Activated CD8-positive, alpha-beta T cell treated with anti-CD3 and anti-CD28 coated beads for 36 hours (primary cell): ENCODE measurements around the gene AOPEP. TPM values are rescaled to one million over a fixed set of nuclear protein-coding genes. Genes with fewer than 3 reads are reported as not detected.

Source experiments
- ATAC-seq: fragments of 200-7000 bp; cut with Tn5 transposase; one replicate; pipeline ENCODE4 v1.10.0; 2021; ENCODE audit warnings: mild to moderate bottlenecking, moderate library complexity
- CTCF ChIA-PET: fragments of 350-600 bp; sonication (Branson Sonifier 250); formaldehyde crosslinking; loops from one replicate; lab custom pipeline; 2021; ENCODE audit warnings: antibody characterized with exemption; lab: Charles Lee
- POLR2A ChIA-PET: fragments of 350-600 bp; sonication (Branson Sonifier 250); formaldehyde crosslinking; loops from one replicate; lab custom pipeline; 2021; ENCODE audit warnings: antibody characterized with exemption; lab: Charles Lee
- DNase-seq: peaks from one replicate; pipeline ENCODE4 v3.0.0-alpha.2; 2020
- H3K27ac Mint-ChIP-seq: one replicate; pipeline ENCODE4 v1.8.0; 2021; ENCODE audit warnings: mild to moderate bottlenecking, mixed read lengths
- H3K27me3 Mint-ChIP-seq: one replicate; pipeline ENCODE4 v1.8.0; 2021; ENCODE audit warnings: mixed read lengths
- H3K36me3 Mint-ChIP-seq: one replicate; pipeline ENCODE4 v1.8.0; 2021; ENCODE audit warnings: low read depth, mixed read lengths
- H3K4me1 Mint-ChIP-seq: one replicate; pipeline ENCODE4 v1.8.0; 2021; ENCODE audit warnings: low read depth, mixed read lengths
- H3K4me3 Mint-ChIP-seq: one replicate; pipeline ENCODE4 v1.8.0; 2021; ENCODE audit warnings: mild to moderate bottlenecking, moderate library complexity, mixed read lengths
- H3K9me3 Mint-ChIP-seq: one replicate; pipeline ENCODE4 v1.8.0; 2021; ENCODE audit warnings: mixed read lengths
- intact Hi-C: fragments of 100-400 bp; cut with micrococcal nuclease; formaldehyde crosslinking; loops from one replicate; pipeline ENCODE4 v1.10.0; 2022
- total RNA-seq, 2 experiments: library from RNA; stranded (reverse); gene quantifications; one replicate each; pipeline ENCODE4 v1.2.3, GENCODE V29; 2021
- TF ChIP-seq, protein P1 (sequence below): fragments of 200-600 bp; IDR thresholded peaks from one replicate; pipeline ENCODE4 v1.8.0; 2022; ENCODE audit warnings: antibody characterized with exemption, mild to moderate bottlenecking

Gene AOPEP
- total RNA-seq, 2 experiments from 2014 or later, result 7.1 to 8.7 TPM

- POLR2A ChIA-PET, result interaction anchor here (0.9 kb wide), 1 partner anchor 11 kb away, joined by 3 read pairs; no protein-coding TSS in a partner anchor
- DNase-seq (no peak), ATAC-seq (no peak)
- intact Hi-C loops, result no loop called here
- TF ChIP-seq, protein P1, sequence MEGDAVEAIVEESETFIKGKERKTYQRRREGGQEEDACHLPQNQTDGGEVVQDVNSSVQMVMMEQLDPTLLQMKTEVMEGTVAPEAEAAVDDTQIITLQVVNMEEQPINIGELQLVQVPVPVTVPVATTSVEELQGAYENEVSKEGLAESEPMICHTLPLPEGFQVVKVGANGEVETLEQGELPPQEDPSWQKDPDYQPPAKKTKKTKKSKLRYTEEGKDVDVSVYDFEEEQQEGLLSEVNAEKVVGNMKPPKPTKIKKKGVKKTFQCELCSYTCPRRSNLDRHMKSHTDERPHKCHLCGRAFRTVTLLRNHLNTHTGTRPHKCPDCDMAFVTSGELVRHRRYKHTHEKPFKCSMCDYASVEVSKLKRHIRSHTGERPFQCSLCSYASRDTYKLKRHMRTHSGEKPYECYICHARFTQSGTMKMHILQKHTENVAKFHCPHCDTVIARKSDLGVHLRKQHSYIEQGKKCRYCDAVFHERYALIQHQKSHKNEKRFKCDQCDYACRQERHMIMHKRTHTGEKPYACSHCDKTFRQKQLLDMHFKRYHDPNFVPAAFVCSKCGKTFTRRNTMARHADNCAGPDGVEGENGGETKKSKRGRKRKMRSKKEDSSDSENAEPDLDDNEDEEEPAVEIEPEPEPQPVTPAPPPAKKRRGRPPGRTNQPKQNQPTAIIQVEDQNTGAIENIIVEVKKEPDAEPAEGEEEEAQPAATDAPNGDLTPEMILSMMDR, result no peak
- H3K36me3 Mint-ChIP-seq, result peaks cover 3% of the 10 kb centered on the region
- H3K27ac Mint-ChIP-seq, result no peak overlapping the region
- peaks cover 3% of the 10 kb centered on the region for H3K9me3 Mint-ChIP-seq
- H3K4me1 Mint-ChIP-seq, result peaks cover 16% of the 10 kb centered on the region
- H3K4me3 Mint-ChIP-seq, result no peak overlapping the region
- CTCF ChIA-PET, result no interaction called here
- H3K27me3 Mint-ChIP-seq, result no peaks in the 10 kb centered on the region
Measured at GRCh38 chr9:94896512-94896911, 170.0 kb downstream of the AOPEP start.

GRCh38 chr9:94899464-94900221 lies 173.1 kb downstream of the AOPEP start:
- intact Hi-C loops, result no loop called here
- CTCF ChIA-PET, result interaction anchor here (1.2 kb wide), 1 partner anchor 218 kb away, joined by 3 read pairs; no protein-coding TSS in a partner anchor
- no peak for DNase-seq
- Mint-ChIP-seq H3K4me1 (peaks cover 10% of the 10 kb centered on the region), H3K36me3 (peaks cover 1% of the 10 kb centered on the region), H3K27ac (no peak overlapping the region), H3K4me3 (no peak overlapping the region), H3K27me3 (no peaks in the 10 kb centered on the region), H3K9me3 (no peaks in the 10 kb centered on the region)
- POLR2A ChIA-PET, result interaction anchor here (1.1 kb wide), 1 partner anchor 13 kb away, joined by 3 read pairs; no protein-coding TSS in a partner anchor
- TF ChIP-seq, protein P1, result no peak
- no peak for ATAC-seq

GRCh38 chr9:94900222-94901018 lies 173.9 kb downstream of the AOPEP start:
- no peaks in the 10 kb centered on the region for H3K27me3 Mint-ChIP-seq
- TF ChIP-seq, protein P1, result no peak
- DNase-seq (no peak), ATAC-seq (peak; percentile 68)
- peaks cover 10% of the 10 kb centered on the region for H3K4me1 Mint-ChIP-seq
- POLR2A ChIA-PET, result no interaction called here
- intact Hi-C loops, result no loop called here
- peak overlapping the region; percentile 71 for H3K27ac Mint-ChIP-seq
- H3K36me3 Mint-ChIP-seq, result peaks cover 1% of the 10 kb centered on the region
- CTCF ChIA-PET, result no interaction called here
- H3K9me3 Mint-ChIP-seq, result no peaks in the 10 kb centered on the region
- H3K4me3 Mint-ChIP-seq, result no peak overlapping the region

DNA sequence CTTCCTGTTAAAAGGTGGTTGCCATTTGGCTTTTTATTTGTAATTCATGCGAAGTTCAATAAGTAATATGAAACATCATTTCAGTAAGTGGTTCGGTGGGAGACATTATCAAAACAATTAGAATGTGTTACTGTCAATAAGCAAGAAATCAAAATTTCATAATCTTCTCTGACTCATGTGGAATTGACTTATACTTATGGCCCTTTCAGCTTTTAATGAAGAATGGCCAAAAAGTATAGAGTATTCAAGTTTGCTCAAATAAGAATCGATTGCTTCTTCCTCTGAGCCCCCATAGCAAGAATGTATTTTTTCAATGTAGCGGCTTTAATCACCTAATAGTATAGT lies 174.5 kb downstream of the AOPEP start:
- Mint-ChIP-seq H3K9me3 (no peaks in the 10 kb centered on the region), H3K27ac (peak overlapping the region; percentile 71), H3K4me3 (no peak overlapping the region), H3K36me3 (peaks cover 1% of the 10 kb centered on the region), H3K27me3 (no peaks in the 10 kb centered on the region), H3K4me1 (peaks cover 10% of the 10 kb centered on the region)
- DNase-seq (no peak), ATAC-seq (no peak)
- POLR2A ChIA-PET, result no interaction called here
- intact Hi-C loops, result no loop called here
- TF ChIP-seq, protein P1, result no peak
- CTCF ChIA-PET, result no interaction called here

- peaks cover 1% of the 10 kb centered on the region for H3K36me3 Mint-ChIP-seq
- no peaks in the 10 kb centered on the region for H3K9me3 Mint-ChIP-seq
- no peaks in the 10 kb centered on the region for H3K27me3 Mint-ChIP-seq
- DNase-seq, result no peak
- ChIA-PET CTCF (no interaction called here), POLR2A (no interaction called here)
- ATAC-seq, result no peak
- H3K27ac Mint-ChIP-seq, result no peak overlapping the region
- no peak overlapping the region for H3K4me3 Mint-ChIP-seq
- intact Hi-C loops, result no loop called here
- H3K4me1 Mint-ChIP-seq, result peaks cover 10% of the 10 kb centered on the region
- TF ChIP-seq, protein P1, result no peak
Measured at GRCh38 chr9:94903961-94904421, 177.5 kb downstream of the AOPEP start.
